GM23338 (cell line): ENCODE data around the gene KNG1. TPM values are rescaled to one million over a fixed set of nuclear protein-coding genes. Genes with fewer than 3 reads are reported as not detected.

Experiments
- ATAC-seq: fragments of 200-7000 bp; cut with Tn5 transposase; 3 replicates; pipeline ENCODE4 v1.9.1; 2020
- DNase-seq: peaks from one replicate; pipeline ENCODE4 v3.0.0-alpha.2; 2015; ENCODE audit warnings: low spot score
- H2AFZ ChIP-seq: fragments of 200-600 bp; sonication (generic); 2 replicates; pipeline ENCODE4 v1.8.0; 2016; ENCODE audit warnings: antibody characterized with exemption, mild to moderate bottlenecking, moderate library complexity
- H3F3A ChIP-seq: fragments of 200-600 bp; sonication (generic); replicated peaks from 2 replicates; pipeline ENCODE4 v1.8.0; 2017; ENCODE audit warnings: antibody characterized with exemption, mixed run types, low read depth
- H3K27ac ChIP-seq: fragments of 200-600 bp; sonication (generic); 2 replicates; pipeline ENCODE4 v1.6.1; 2016; ENCODE audit warnings: low read depth
- H3K27me3 ChIP-seq: fragments of 200-600 bp; sonication (generic); 2 replicates; pipeline ENCODE4 v1.8.0; 2016; ENCODE audit warnings: mild to moderate bottlenecking, mixed run types, moderate library complexity; ENCODE audit not compliant: insufficient read depth
- H3K36me3 ChIP-seq: fragments of 200-600 bp; sonication (generic); 2 replicates; pipeline ENCODE4 v1.8.0; 2016; ENCODE audit warnings: mild to moderate bottlenecking; ENCODE audit not compliant: insufficient read depth
- H3K4me1 ChIP-seq: fragments of 200-600 bp; sonication (generic); 2 replicates; pipeline ENCODE4 v1.8.0; 2016; ENCODE audit warnings: mild to moderate bottlenecking, moderate library complexity; ENCODE audit not compliant: insufficient read depth
- H3K4me2 ChIP-seq: fragments of 200-600 bp; sonication (generic); 2 replicates; pipeline ENCODE4 v1.7.1; 2017; ENCODE audit warnings: mixed run types
- H3K4me3 ChIP-seq: fragments of 200-600 bp; sonication (generic); 2 replicates; pipeline ENCODE4 v1.6.1; 2016; ENCODE audit warnings: mixed run types
- H3K79me2 ChIP-seq: fragments of 200-600 bp; sonication (generic); replicated peaks from 2 replicates; pipeline ENCODE4 v1.8.0; 2017; ENCODE audit warnings: mild to moderate bottlenecking; ENCODE audit not compliant: insufficient read depth
- H3K9me2 ChIP-seq: fragments of 200-600 bp; sonication (generic); 2 replicates; pipeline ENCODE4 v1.8.0; 2017; ENCODE audit not compliant: insufficient read depth
- H4K20me1 ChIP-seq: fragments of 200-600 bp; sonication (generic); replicated peaks from 2 replicates; pipeline ENCODE4 v1.8.0; 2017; ENCODE audit warnings: mild to moderate bottlenecking; ENCODE audit not compliant: insufficient read depth
- H3K27ac Mint-ChIP-seq: 2 replicates; pipeline ENCODE4 v1.8.0; 2020; ENCODE audit warnings: inconsistent platforms, mild to moderate bottlenecking, moderate library complexity, mixed read lengths
- H3K27me3 Mint-ChIP-seq: 3 replicates; pipeline ENCODE4 v1.8.0; 2022; ENCODE audit warnings: low read depth, mild to moderate bottlenecking, moderate library complexity, mixed read lengths, inconsistent platforms; ENCODE audit not compliant: insufficient read depth, poor library complexity
- H3K36me3 Mint-ChIP-seq: 3 replicates; pipeline ENCODE4 v1.8.0; 2021; ENCODE audit warnings: low read depth, mild to moderate bottlenecking, inconsistent platforms, moderate library complexity, mixed read lengths
- H3K4me1 Mint-ChIP-seq: 3 replicates; pipeline ENCODE4 v1.8.0; 2020; ENCODE audit warnings: mild to moderate bottlenecking, inconsistent platforms, mixed read lengths
- H3K4me3 Mint-ChIP-seq: 3 replicates; pipeline ENCODE4 v1.8.0; 2021; ENCODE audit warnings: moderate library complexity, mild to moderate bottlenecking, inconsistent platforms, mixed read lengths
- H3K9me3 Mint-ChIP-seq: 3 replicates; pipeline ENCODE4 v1.8.0; 2020; ENCODE audit warnings: moderate library complexity, mild to moderate bottlenecking, inconsistent platforms, mixed read lengths
- CREB1 ChIP-seq: fragments of 250-450 bp; sonication (Bioruptor Pico); IDR thresholded peaks from 2 replicates; pipeline ENCODE4 v1.5.0; 2020; ENCODE audit warnings: low read depth, mild to moderate bottlenecking, moderate library complexity
- EZH2 ChIP-seq: fragments of 200-600 bp; sonication (generic); IDR thresholded peaks from one replicate; pipeline ENCODE4 v1.8.0; 2017; ENCODE audit warnings: antibody characterized with exemption, mild to moderate bottlenecking, low read depth; ENCODE audit not compliant: unreplicated experiment
- EZH2phosphoT487 ChIP-seq: fragments of 200-600 bp; sonication (generic); IDR thresholded peaks from one replicate; pipeline ENCODE4 v1.8.1; 2018; ENCODE audit warnings: antibody characterized with exemption; ENCODE audit not compliant: unreplicated experiment
- JUNB ChIP-seq: IDR thresholded peaks from one replicate; pipeline ENCODE4 v1.6.1; 2016; ENCODE audit warnings: antibody characterized with exemption; ENCODE audit not compliant: unreplicated experiment
- NANOG ChIP-seq: IDR thresholded peaks from 2 replicates; pipeline ENCODE4 v1.6.1; 2016; ENCODE audit warnings: antibody characterized with exemption, borderline replicate concordance
- POLR2AphosphoS5 ChIP-seq: IDR thresholded peaks from 2 replicates; pipeline ENCODE4 v1.6.1; 2016; ENCODE audit warnings: antibody characterized with exemption, low read depth
- STAT1 ChIP-seq: IDR thresholded peaks from one replicate; pipeline ENCODE4 v1.6.1; 2016; ENCODE audit warnings: antibody characterized with exemption; ENCODE audit not compliant: unreplicated experiment
- ZNF114 ChIP-seq: fragments of 250-450 bp; sonication (Bioruptor Pico); IDR thresholded peaks from 2 replicates; pipeline ENCODE4 v1.5.0; 2020; ENCODE audit warnings: mild to moderate bottlenecking, moderate library complexity
- ZNF331 ChIP-seq: fragments of 250-450 bp; sonication (Bioruptor Pico); IDR thresholded peaks from 2 replicates; pipeline ENCODE4 v1.5.0; 2020; ENCODE audit warnings: low read depth, mild to moderate bottlenecking, moderate library complexity
- polyA plus RNA-seq: library from polyadenylated mRNA; unstranded; fragments of >200 nt; fragmentation: Nextera tagmentation; extraction: Ambion mirVana; gene quantifications from 2 replicates; pipeline ENCODE4 v1.2.1, GENCODE V29; 2016
- total RNA-seq: library from RNA; depleted of rRNA; stranded (reverse); fragments of >200 nt; shearing (Covaris generic); gene quantifications from 2 replicates; pipeline ENCODE4 v1.2.3, GENCODE V29; 2014
- TF ChIP-seq, protein P1 (sequence below), 2 experiments: fragments of 200-600 bp in 1 of 2; sonication (generic) in 1 of 2; conservative IDR thresholded peaks; 2 replicates each; pipeline versions ENCODE4 v1.5.1 to v1.6.1; 2016 to 2017; ENCODE audit warnings: antibody characterized with exemption in 2 of 2, low read depth in 2 of 2, mild to moderate bottlenecking in 2 of 2, moderate library complexity in 1 of 2
- TF ChIP-seq, protein P2 (sequence below): IDR thresholded peaks from one replicate; pipeline ENCODE4 v1.6.1; 2018; ENCODE audit warnings: antibody characterized with exemption; ENCODE audit not compliant: unreplicated experiment
- TF ChIP-seq, protein P3 (sequence below): fragments of 250-450 bp; sonication (Bioruptor Pico); IDR thresholded peaks from 2 replicates; pipeline ENCODE4 v1.5.0; 2020; ENCODE audit warnings: mild to moderate bottlenecking, moderate library complexity
- TF ChIP-seq, protein P4 (sequence below): IDR thresholded peaks from 2 replicates; pipeline ENCODE4 v1.6.1; 2016; ENCODE audit warnings: antibody characterized with exemption

KNG1 gene
- total and polyA plus RNA-seq, 2 experiments from 2014 or later = 0.49 TPM; not detected in 1

DNA sequence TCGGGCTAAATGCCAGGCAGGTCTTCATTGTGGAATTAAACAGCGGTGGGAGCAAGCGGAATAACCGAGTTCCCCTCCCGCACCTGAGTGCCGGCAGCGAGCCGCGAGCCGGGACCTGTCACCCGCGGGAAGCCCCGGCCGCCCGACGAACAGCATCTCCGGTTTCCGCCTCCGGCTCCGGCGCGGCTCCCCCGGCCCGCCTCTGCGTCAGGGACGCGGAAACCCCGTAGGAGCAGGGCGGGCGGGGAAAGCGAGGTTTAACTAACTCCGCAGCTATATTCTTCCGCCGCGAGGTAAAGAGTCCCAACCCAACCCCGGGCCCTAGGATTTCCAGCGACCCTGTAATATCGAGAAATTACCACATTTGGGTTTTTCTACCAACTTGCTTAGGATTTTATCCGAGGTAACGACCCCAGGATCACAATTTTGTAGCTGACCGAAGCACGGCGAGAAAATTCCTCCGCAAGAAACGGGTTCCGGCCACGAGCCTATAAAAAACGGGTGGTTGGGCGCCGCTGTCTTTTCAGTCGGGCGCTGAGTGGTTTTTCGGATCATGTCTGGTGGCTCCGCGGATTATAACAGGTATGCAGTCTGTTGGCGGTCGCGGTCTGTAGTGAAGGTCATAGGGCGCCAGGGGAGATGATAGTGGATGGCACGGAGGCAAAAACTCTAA lies 66.0 kb downstream of the KNG1 start, which contains the start of gene EIF4A2:
Gene EIF4A2 (plus strand): TSS at position 520 of the 673 bp plus-strand sequence. CDS start 34 bp downstream, at position 554.
- H3K9me3 Mint-ChIP-seq = peaks cover 12% of the 10 kb centered on the region
- H3K4me1 ChIP-seq = peaks cover 15% of the 10 kb centered on the region
- peak within 1 kb of the TSS; percentile 99 for H3K4me3 ChIP-seq
- H3K36me3 ChIP-seq = peaks cover 43% of the 10 kb centered on the region
- H3K79me2 ChIP-seq = peaks cover 48% of the 10 kb centered on the region
- H3K27me3 ChIP-seq = no peaks in the 10 kb centered on the region
- H3K4me2 ChIP-seq = peak within 1 kb of the TSS; percentile 99
- H2AFZ ChIP-seq = no peak within 1 kb of the TSS; the same call in 1 of the 2 replicates
- H3K36me3 Mint-ChIP-seq = peaks cover 51% of the 10 kb centered on the region
- peak within 1 kb of the TSS; percentile 100 for H3K27ac Mint-ChIP-seq
- peaks cover 48% of the 10 kb centered on the region for H3F3A ChIP-seq
- H4K20me1 ChIP-seq = peaks cover 41% of the 10 kb centered on the region
- no peak for TF ChIP-seq EZH2phosphoT487
- no peak for TF ChIP-seq STAT1
- no peak for TF ChIP-seq NANOG
- TF ChIP-seq EZH2 = no peak
- TF ChIP-seq, protein P1, sequence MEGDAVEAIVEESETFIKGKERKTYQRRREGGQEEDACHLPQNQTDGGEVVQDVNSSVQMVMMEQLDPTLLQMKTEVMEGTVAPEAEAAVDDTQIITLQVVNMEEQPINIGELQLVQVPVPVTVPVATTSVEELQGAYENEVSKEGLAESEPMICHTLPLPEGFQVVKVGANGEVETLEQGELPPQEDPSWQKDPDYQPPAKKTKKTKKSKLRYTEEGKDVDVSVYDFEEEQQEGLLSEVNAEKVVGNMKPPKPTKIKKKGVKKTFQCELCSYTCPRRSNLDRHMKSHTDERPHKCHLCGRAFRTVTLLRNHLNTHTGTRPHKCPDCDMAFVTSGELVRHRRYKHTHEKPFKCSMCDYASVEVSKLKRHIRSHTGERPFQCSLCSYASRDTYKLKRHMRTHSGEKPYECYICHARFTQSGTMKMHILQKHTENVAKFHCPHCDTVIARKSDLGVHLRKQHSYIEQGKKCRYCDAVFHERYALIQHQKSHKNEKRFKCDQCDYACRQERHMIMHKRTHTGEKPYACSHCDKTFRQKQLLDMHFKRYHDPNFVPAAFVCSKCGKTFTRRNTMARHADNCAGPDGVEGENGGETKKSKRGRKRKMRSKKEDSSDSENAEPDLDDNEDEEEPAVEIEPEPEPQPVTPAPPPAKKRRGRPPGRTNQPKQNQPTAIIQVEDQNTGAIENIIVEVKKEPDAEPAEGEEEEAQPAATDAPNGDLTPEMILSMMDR (conservative IDR thresholded peaks at IDR 0.05; ENCODE audit: low read depth in 2 of 2) = no peak
- TF ChIP-seq, protein P2, sequence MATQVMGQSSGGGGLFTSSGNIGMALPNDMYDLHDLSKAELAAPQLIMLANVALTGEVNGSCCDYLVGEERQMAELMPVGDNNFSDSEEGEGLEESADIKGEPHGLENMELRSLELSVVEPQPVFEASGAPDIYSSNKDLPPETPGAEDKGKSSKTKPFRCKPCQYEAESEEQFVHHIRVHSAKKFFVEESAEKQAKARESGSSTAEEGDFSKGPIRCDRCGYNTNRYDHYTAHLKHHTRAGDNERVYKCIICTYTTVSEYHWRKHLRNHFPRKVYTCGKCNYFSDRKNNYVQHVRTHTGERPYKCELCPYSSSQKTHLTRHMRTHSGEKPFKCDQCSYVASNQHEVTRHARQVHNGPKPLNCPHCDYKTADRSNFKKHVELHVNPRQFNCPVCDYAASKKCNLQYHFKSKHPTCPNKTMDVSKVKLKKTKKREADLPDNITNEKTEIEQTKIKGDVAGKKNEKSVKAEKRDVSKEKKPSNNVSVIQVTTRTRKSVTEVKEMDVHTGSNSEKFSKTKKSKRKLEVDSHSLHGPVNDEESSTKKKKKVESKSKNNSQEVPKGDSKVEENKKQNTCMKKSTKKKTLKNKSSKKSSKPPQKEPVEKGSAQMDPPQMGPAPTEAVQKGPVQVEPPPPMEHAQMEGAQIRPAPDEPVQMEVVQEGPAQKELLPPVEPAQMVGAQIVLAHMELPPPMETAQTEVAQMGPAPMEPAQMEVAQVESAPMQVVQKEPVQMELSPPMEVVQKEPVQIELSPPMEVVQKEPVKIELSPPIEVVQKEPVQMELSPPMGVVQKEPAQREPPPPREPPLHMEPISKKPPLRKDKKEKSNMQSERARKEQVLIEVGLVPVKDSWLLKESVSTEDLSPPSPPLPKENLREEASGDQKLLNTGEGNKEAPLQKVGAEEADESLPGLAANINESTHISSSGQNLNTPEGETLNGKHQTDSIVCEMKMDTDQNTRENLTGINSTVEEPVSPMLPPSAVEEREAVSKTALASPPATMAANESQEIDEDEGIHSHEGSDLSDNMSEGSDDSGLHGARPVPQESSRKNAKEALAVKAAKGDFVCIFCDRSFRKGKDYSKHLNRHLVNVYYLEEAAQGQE = no peak
- TF ChIP-seq, protein P3, sequence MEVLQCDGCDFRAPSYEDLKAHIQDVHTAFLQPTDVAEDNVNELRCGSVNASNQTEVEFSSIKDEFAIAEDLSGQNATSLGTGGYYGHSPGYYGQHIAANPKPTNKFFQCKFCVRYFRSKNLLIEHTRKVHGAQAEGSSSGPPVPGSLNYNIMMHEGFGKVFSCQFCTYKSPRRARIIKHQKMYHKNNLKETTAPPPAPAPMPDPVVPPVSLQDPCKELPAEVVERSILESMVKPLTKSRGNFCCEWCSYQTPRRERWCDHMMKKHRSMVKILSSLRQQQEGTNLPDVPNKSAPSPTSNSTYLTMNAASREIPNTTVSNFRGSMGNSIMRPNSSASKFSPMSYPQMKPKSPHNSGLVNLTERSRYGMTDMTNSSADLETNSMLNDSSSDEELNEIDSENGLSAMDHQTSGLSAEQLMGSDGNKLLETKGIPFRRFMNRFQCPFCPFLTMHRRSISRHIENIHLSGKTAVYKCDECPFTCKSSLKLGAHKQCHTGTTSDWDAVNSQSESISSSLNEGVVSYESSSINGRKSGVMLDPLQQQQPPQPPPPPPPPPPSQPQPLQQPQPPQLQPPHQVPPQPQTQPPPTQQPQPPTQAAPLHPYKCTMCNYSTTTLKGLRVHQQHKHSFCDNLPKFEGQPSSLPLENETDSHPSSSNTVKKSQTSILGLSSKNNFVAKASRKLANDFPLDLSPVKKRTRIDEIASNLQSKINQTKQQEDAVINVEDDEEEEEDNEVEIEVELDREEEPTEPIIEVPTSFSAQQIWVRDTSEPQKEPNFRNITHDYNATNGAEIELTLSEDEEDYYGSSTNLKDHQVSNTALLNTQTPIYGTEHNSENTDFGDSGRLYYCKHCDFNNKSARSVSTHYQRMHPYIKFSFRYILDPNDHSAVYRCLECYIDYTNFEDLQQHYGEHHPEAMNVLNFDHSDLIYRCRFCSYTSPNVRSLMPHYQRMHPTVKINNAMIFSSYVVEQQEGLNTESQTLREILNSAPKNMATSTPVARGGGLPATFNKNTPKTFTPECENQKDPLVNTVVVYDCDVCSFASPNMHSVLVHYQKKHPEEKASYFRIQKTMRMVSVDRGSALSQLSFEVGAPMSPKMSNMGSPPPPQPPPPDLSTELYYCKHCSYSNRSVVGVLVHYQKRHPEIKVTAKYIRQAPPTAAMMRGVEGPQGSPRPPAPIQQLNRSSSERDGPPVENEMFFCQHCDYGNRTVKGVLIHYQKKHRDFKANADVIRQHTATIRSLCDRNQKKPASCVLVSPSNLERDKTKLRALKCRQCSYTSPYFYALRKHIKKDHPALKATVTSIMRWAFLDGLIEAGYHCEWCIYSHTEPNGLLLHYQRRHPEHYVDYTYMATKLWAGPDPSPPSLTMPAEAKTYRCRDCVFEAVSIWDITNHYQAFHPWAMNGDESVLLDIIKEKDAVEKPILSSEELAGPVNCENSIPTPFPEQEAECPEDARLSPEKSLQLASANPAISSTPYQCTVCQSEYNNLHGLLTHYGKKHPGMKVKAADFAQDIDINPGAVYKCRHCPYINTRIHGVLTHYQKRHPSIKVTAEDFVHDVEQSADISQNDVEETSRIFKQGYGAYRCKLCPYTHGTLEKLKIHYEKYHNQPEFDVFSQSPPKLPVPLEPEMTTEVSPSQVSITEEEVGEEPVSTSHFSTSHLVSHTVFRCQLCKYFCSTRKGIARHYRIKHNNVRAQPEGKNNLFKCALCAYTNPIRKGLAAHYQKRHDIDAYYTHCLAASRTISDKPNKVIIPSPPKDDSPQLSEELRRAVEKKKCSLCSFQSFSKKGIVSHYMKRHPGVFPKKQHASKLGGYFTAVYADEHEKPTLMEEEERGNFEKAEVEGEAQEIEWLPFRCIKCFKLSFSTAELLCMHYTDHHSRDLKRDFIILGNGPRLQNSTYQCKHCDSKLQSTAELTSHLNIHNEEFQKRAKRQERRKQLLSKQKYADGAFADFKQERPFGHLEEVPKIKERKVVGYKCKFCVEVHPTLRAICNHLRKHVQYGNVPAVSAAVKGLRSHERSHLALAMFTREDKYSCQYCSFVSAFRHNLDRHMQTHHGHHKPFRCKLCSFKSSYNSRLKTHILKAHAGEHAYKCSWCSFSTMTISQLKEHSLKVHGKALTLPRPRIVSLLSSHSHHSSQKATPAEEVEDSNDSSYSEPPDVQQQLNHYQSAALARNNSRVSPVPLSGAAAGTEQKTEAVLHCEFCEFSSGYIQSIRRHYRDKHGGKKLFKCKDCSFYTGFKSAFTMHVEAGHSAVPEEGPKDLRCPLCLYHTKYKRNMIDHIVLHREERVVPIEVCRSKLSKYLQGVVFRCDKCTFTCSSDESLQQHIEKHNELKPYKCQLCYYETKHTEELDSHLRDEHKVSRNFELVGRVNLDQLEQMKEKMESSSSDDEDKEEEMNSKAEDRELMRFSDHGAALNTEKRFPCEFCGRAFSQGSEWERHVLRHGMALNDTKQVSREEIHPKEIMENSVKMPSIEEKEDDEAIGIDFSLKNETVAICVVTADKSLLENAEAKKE = no peak
- peak; percentile 97 for TF ChIP-seq POLR2AphosphoS5
- TF ChIP-seq ZNF331 (CRISPR knock-in tag) = no peak
- TF ChIP-seq, protein P4, sequence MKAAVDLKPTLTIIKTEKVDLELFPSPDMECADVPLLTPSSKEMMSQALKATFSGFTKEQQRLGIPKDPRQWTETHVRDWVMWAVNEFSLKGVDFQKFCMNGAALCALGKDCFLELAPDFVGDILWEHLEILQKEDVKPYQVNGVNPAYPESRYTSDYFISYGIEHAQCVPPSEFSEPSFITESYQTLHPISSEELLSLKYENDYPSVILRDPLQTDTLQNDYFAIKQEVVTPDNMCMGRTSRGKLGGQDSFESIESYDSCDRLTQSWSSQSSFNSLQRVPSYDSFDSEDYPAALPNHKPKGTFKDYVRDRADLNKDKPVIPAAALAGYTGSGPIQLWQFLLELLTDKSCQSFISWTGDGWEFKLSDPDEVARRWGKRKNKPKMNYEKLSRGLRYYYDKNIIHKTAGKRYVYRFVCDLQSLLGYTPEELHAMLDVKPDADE = peak; percentile 20; the same call in 1 of the 2 replicates
- peak; percentile 76 for TF ChIP-seq CREB1 (CRISPR knock-in tag)
- TF ChIP-seq ZNF114 = peak; percentile 84; the same call in 1 of the 2 replicates
- TF ChIP-seq JUNB = no peak
- peak; percentile 95 for DNase-seq
- H3K4me1 Mint-ChIP-seq = peaks cover 21% of the 10 kb centered on the region
- H3K27ac ChIP-seq = peak within 1 kb of the TSS; percentile 100
- H3K27me3 Mint-ChIP-seq = peaks cover 26% of the 10 kb centered on the region
- H3K9me2 ChIP-seq = no peaks in the 10 kb centered on the region
- ATAC-seq = peak; percentile 76
- peak within 1 kb of the TSS; percentile 99 for H3K4me3 Mint-ChIP-seq
